Tibial artery (tissue), 4 donors: ENCODE data around the gene ABCA4.
"Not testable (repeated sequence)": the region's sequence is repeated elsewhere in the genome, so short reads cannot be mapped to it uniquely, and the experiment has no call there.

ENCODE experiments used
- DNase-seq, 2 donors: peaks; one replicate each; pipeline ENCODE4 v3.0.0-alpha.2; 2019
- H3K27ac ChIP-seq, 2 donors: fragments of 200-600 bp; sonication (generic) in 1 of 2; 1 replicate in 1 of 2; 2 replicates in 1 of 2; pipeline ENCODE4 v1.5.1; 2018 to 2019; ENCODE audit warnings: mild to moderate bottlenecking in 1 of 2
- H3K27me3 ChIP-seq, 2 donors: fragments of 200-600 bp; sonication (generic) in 1 of 2; one replicate each; pipeline versions ENCODE4 v1.5.1 to v1.6.0; 2016 to 2019
- H3K36me3 ChIP-seq, 3 donors: fragments of 200-600 bp; sonication (generic) in 2 of 3; one replicate each; pipeline ENCODE4 v1.5.1; 2016 to 2019; ENCODE audit warnings: mild to moderate bottlenecking in 2 of 3
- H3K4me1 ChIP-seq, 4 donors: fragments of 200-600 bp; sonication (generic) in 2 of 4; 1 replicate in 3 of 4; 2 replicates in 1 of 4; pipeline ENCODE4 v1.5.1; 2016 to 2019
- H3K4me3 ChIP-seq, 2 donors: fragments of 200-600 bp; sonication (generic) in 1 of 2; 1 replicate in 1 of 2; 2 replicates in 1 of 2; pipeline ENCODE4 v1.5.1; 2018 to 2019; ENCODE audit warnings: mild to moderate bottlenecking in 2 of 2
- H3K9me3 ChIP-seq, 3 donors: fragments of 200-600 bp; sonication (generic) in 1 of 3; one replicate each; pipeline ENCODE4 v1.5.1; 2016 to 2019
- intact Hi-C: fragments of 100-400 bp; cut with DNase I; formaldehyde crosslinking; loops from one replicate; pipeline ENCODE4 v1.15.0; 2023; ENCODE audit warnings: low total_unique reads
- TF ChIP-seq, protein P1 (sequence below), 2 experiments: fragments of 200-600 bp in 1 of 2; fragments of 450-650 bp in 1 of 2; IDR thresholded peaks; one replicate each; pipeline ENCODE4 v1.5.1; 2017 to 2019; ENCODE audit warnings: antibody characterized with exemption in 2 of 2, mild to moderate bottlenecking in 1 of 2, moderate library complexity in 1 of 2

ABCA4 gene

DNA sequence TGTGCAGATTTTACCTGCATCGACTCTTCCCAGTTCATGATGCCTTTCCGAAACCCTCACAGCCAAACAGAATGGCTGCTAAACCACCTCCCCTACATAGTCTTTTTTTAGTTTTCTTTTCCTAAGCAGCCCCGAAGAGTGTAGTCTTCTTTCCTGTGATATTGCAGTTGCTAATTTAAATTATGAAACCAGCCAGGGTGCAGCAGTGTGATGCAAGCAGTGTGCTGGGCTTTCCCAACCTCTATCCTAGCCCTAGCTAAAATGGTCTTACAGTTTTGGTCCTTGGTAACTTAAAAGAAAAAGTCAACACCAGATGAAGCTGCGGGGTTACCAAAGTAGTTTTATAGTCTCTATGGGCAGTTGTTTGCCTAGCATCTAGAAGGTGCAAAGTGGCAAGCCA lies 129.7 kb downstream of the ABCA4 start:
- H3K4me1 ChIP-seq, result no peaks in the 10 kb centered on the region
- no peaks in the 10 kb centered on the region for H3K9me3 ChIP-seq
- no peak overlapping the region for H3K27ac ChIP-seq
- H3K27me3 ChIP-seq, result no peaks in the 10 kb centered on the region
- intact Hi-C loops, result loop anchor here (5.0 kb wide), 1 partner anchor 1336 kb away; no protein-coding TSS in a partner anchor
- H3K36me3 ChIP-seq, result no peaks in the 10 kb centered on the region
- H3K4me3 ChIP-seq, result no peak overlapping the region
- TF ChIP-seq, protein P1, sequence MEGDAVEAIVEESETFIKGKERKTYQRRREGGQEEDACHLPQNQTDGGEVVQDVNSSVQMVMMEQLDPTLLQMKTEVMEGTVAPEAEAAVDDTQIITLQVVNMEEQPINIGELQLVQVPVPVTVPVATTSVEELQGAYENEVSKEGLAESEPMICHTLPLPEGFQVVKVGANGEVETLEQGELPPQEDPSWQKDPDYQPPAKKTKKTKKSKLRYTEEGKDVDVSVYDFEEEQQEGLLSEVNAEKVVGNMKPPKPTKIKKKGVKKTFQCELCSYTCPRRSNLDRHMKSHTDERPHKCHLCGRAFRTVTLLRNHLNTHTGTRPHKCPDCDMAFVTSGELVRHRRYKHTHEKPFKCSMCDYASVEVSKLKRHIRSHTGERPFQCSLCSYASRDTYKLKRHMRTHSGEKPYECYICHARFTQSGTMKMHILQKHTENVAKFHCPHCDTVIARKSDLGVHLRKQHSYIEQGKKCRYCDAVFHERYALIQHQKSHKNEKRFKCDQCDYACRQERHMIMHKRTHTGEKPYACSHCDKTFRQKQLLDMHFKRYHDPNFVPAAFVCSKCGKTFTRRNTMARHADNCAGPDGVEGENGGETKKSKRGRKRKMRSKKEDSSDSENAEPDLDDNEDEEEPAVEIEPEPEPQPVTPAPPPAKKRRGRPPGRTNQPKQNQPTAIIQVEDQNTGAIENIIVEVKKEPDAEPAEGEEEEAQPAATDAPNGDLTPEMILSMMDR (IDR thresholded peaks at IDR 0.05), result no peak
- no peak for DNase-seq

DNA sequence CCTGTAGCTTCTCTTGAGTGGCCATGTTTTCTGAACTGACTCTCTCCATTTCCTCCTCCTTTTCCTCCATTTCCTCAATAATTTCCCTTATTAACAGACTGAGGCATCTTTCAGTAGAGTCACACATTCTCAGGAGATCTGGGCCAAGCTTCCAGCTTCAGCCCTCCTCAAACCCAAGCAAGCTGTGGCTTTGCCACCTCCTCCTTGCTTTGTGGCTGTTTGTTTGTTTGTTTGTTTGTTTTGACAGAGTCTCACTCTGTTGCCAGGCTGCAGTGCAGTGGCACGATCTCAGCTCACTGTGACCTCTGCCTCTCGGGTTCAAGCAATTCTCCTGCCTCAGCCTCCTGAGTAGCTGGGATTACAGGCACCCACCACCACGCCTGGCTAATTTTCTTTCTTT lies 130.5 kb downstream of the ABCA4 start:
- intact Hi-C loops, result loop anchor here (5.0 kb wide), 1 partner anchor 1337 kb away; no protein-coding TSS in a partner anchor
- not testable (repeated sequence) for H3K9me3 ChIP-seq, H3K36me3 ChIP-seq, H3K27me3 ChIP-seq, H3K27ac ChIP-seq, DNase-seq, H3K4me3 ChIP-seq, H3K4me1 ChIP-seq

DNA sequence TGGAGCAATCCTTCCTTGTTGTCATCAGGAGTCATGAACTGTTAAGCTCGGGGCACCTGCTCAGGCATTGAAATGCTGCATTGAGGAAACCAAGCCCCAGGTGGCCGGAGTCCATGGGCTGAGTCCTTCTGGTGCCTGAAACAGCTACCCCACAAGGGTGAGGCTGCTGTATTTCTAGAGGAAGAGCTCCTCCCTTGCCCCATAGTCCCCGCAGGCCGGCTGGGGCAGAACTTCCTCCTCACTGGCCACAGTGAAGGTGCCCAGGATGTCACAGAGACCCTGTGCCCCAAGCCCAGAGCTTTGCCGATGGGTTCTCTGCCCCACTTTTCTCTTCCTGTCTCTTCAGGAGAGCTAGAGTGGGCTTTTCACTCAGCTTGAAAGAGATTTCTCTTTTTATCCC lies 130.9 kb downstream of the ABCA4 start:
- no peak for DNase-seq
- Histone ChIP-seq H3K4me3 (no peak overlapping the region), H3K27me3 (no peaks in the 10 kb centered on the region), H3K9me3 (no peaks in the 10 kb centered on the region), H3K27ac (no peak overlapping the region), H3K4me1 (no peaks in the 10 kb centered on the region), H3K36me3 (no peaks in the 10 kb centered on the region)
- TF ChIP-seq, protein P1 (IDR thresholded peaks at IDR 0.05), result no peak
- intact Hi-C loops, result loop anchor here (5.0 kb wide), 1 partner anchor 1337 kb away; no protein-coding TSS in a partner anchor

DNA sequence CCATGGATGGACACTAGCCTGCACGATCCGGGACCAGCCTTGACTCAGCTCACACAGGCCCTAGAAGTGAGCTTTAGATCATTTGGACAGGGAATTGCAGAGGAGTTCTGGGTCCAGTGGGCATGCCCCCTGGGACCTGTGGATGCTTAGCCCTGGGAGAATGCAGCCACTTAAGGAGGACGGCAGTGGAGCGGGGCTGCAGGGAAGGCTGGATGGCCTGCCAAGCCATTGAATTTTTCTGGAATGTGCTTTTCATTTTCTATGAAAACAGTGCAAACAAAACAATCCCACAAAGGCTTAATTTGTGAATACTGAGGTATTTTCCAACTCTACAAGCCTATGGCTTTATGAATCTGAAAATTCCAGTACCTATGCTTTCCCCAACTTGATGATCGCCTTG lies 131.3 kb downstream of the ABCA4 start:
- H3K4me1 ChIP-seq, result no peaks in the 10 kb centered on the region
- TF ChIP-seq, protein P1 (IDR thresholded peaks at IDR 0.05), result no peak
- no peak overlapping the region for H3K27ac ChIP-seq
- no peak for DNase-seq
- H3K36me3 ChIP-seq, result no peaks in the 10 kb centered on the region
- no peak overlapping the region for H3K4me3 ChIP-seq
- intact Hi-C loops, result no loop called here
- H3K27me3 ChIP-seq, result no peaks in the 10 kb centered on the region
- no peaks in the 10 kb centered on the region for H3K9me3 ChIP-seq

DNA sequence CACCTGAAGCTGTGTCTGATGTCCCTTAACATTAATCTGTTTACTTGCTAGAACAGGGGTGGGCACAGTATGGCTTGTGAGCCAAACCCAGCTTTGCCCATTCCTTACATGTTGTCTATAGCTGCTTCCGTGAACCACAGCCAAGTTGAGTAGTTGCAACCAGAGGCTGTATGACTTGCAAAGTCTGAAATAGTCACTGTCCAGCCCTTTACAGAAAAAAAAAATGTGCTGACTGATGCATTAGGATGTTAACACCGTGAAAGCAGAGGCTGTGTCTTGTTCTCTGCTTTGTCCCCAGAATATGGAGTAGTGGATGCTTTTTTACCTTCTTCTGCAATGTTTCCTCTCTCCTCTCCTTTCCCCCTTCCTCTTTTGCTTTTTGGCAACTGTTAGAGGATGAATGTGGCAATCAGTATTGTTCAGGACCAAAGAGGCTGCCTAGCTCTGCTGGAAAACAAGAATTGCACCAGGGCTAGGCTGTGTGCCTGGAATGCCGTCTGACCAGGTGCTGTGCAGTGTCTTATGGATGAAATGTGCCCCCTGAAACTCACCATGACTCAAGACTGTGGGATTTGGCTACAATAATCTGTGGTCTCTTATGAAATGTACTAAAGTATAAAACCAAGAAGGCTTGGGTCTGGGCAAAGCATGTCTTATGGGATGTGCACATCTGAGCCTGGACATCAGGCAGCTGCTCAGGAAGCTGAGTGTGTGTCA lies 132.2 kb downstream of the ABCA4 start:
- no peak overlapping the region for H3K27ac ChIP-seq

DNA sequence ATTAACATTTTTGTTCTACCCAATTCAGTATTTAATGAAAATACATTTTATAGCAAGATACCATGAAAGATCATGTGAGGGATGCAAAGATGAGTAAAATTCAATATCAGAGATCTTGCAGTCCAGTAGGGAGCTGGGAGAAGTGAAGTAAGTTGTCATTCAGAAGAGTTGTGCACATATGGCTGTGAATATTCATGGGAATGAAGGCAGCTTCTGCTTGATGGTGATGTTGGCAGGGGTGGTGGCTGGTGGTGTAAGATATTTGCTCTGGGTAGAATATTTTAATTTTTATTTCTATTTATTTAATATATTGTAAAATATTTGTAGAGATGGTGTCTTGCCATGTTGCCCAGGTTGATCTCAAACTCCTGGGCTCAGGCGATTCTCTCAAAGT lies 139.7 kb downstream of the ABCA4 start:
- DNase-seq, result no peak
- Histone ChIP-seq H3K4me1 (peaks cover 0 to 14% (median 5%) of the 10 kb centered on the region in 4 donors), H3K27me3 (no peaks in the 10 kb centered on the region), H3K4me3 (no peak overlapping the region), H3K9me3 (no peaks in the 10 kb centered on the region), H3K36me3 (no peaks in the 10 kb centered on the region), H3K27ac (no peak overlapping the region)
- TF ChIP-seq, protein P1 (IDR thresholded peaks at IDR 0.05), result no peak
- intact Hi-C loops, result no loop called here

More for the DNA sequence above, 132.2 kb downstream of the ABCA4 start:
- Histone ChIP-seq H3K27me3 (no peaks in the 10 kb centered on the region), H3K4me1 (no peaks in the 10 kb centered on the region), H3K9me3 (no peaks in the 10 kb centered on the region), H3K4me3 (no peak overlapping the region), H3K36me3 (no peaks in the 10 kb centered on the region)
- TF ChIP-seq, protein P1 (IDR thresholded peaks at IDR 0.05), result no peak
- intact Hi-C loops, result no loop called here
- DNase-seq, result no peak
